Stomach (tissue), 4 donors: ENCODE data around the gene ZNF70.

Experiments used
- POLR2A ChIP-seq, 4 donors: fragments of 450-650 bp; IDR thresholded peaks; one replicate each; pipeline ENCODE4 v1.6.1; 2016; ENCODE audit warnings: antibody characterized with exemption in 4 of 4, control low read depth in 2 of 4, mild to moderate bottlenecking in 1 of 4, moderate library complexity in 1 of 4
- POLR2AphosphoS5 ChIP-seq, 3 donors: sonication (generic); formaldehyde crosslinking; IDR thresholded peaks; one replicate each; pipeline ENCODE4 v1.6.1; 2016; ENCODE audit warnings: antibody characterized with exemption in 3 of 3
- TF ChIP-seq, protein P1 (sequence below), 7 experiments: fragments of 450-650 bp in 4 of 7; fragments of 200-600 bp in 3 of 7; sonication (generic) in 3 of 7; IDR thresholded peaks; one replicate each; pipeline ENCODE4 v1.5.1; 2016 to 2019; ENCODE audit warnings: antibody characterized with exemption in 7 of 7, control low read depth in 2 of 7, mild to moderate bottlenecking in 1 of 7

- TF ChIP-seq POLR2A (IDR thresholded peaks at IDR 0.05) (no peak), POLR2AphosphoS5 (IDR thresholded peaks at IDR 0.05) (no peak)
- TF ChIP-seq, protein P1, sequence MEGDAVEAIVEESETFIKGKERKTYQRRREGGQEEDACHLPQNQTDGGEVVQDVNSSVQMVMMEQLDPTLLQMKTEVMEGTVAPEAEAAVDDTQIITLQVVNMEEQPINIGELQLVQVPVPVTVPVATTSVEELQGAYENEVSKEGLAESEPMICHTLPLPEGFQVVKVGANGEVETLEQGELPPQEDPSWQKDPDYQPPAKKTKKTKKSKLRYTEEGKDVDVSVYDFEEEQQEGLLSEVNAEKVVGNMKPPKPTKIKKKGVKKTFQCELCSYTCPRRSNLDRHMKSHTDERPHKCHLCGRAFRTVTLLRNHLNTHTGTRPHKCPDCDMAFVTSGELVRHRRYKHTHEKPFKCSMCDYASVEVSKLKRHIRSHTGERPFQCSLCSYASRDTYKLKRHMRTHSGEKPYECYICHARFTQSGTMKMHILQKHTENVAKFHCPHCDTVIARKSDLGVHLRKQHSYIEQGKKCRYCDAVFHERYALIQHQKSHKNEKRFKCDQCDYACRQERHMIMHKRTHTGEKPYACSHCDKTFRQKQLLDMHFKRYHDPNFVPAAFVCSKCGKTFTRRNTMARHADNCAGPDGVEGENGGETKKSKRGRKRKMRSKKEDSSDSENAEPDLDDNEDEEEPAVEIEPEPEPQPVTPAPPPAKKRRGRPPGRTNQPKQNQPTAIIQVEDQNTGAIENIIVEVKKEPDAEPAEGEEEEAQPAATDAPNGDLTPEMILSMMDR (IDR thresholded peaks at IDR 0.05), result no peak
Measured at GRCh38 chr22:23705358-23705757, 45.6 kb downstream of the ZNF70 start.
